Type B pancreatic cell (in vitro differentiated cells): Measurements from ENCODE around the gene CRMP1. TPM values are rescaled to one million over a fixed set of nuclear protein-coding genes. Genes with fewer than 3 reads are reported as not detected.
"Not testable (repeated sequence)": the region's sequence is repeated elsewhere in the genome, so short reads cannot be mapped to it uniquely, and the experiment has no call there.

Experiments
- DNase-seq: peaks from one replicate; pipeline ENCODE4 v3.0.0; 2021; ENCODE audit warnings: mixed read lengths; ENCODE audit not compliant: unreplicated experiment; ENCODE audit errors: extremely low spot score
- H3K27ac Mint-ChIP-seq: 2 replicates; pipeline ENCODE4 v1.8.0; 2021; ENCODE audit warnings: mild to moderate bottlenecking, mixed read lengths
- H3K27me3 Mint-ChIP-seq: 2 replicates; pipeline ENCODE4 v1.8.0; 2021; ENCODE audit warnings: mixed read lengths
- H3K36me3 Mint-ChIP-seq: 2 replicates; pipeline ENCODE4 v1.8.0; 2021; ENCODE audit warnings: mixed read lengths
- H3K4me1 Mint-ChIP-seq: one replicate; pipeline ENCODE4 v1.8.0; 2021; ENCODE audit warnings: mixed read lengths; ENCODE audit not compliant: unreplicated experiment
- H3K4me3 Mint-ChIP-seq: 2 replicates; pipeline ENCODE4 v1.8.0; 2021; ENCODE audit warnings: mild to moderate bottlenecking, mixed read lengths
- H3K9me3 Mint-ChIP-seq: 2 replicates; pipeline ENCODE4 v1.8.0; 2021; ENCODE audit warnings: mixed read lengths
- CTCF ChIP-seq: fragments of 200-600 bp; sonication (generic); conservative IDR thresholded peaks from 2 replicates; pipeline ENCODE4 v1.5.0; 2021; ENCODE audit warnings: antibody characterized with exemption, mild to moderate bottlenecking
- total RNA-seq: library from RNA; stranded (reverse); gene quantifications from 2 replicates; pipeline ENCODE4 v1.2.1, GENCODE V29; 2021; ENCODE audit warnings: low replicate concordance

Gene CRMP1
- total RNA-seq, 1 donor from 2014 or later, result 40.4 TPM

DNA sequence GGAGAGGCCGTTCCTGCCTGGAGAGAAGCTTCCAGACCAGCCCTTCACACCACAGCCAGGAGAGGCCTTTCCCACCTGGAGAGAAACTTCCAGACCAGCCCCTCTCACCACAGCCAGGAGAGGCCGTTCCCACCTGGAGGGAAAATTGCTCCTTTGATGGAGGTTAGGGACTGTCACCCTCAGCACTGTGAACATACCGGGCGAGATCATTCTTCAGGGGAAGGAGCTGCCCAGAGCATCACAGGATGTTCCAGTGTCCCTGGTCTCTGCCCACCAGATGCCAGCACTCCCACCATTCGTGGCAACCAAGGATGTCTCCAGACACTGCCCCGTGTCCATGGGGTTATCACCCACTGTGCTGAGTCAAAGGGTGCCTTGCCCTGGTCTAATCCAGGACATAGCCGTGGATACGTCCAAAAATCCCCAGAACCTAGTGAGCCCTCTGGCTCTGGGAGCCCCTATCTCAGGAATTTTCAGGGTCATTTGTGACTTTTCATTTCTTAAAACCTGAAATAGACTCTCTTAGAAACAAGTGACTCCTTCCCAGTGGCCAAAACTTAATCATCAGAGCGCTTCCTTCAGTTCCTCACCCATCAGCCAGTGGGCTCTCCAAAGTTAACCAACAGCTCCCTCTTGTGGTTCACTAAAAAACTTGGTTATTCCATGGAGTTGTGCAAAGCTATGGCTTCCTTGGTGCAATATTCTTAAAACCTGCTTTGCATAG lies 80.2 kb downstream of the CRMP1 start:
- peaks cover 31% of the 10 kb centered on the region for H3K36me3 Mint-ChIP-seq
- H3K27ac Mint-ChIP-seq, result no peak overlapping the region
- no peak overlapping the region for H3K4me3 Mint-ChIP-seq
- H3K9me3 Mint-ChIP-seq, result no peaks in the 10 kb centered on the region
- H3K27me3 Mint-ChIP-seq, result no peaks in the 10 kb centered on the region
- TF ChIP-seq CTCF, result peak; percentile 84
- DNase-seq, result no peak
- H3K4me1 Mint-ChIP-seq, result no peaks in the 10 kb centered on the region

DNA sequence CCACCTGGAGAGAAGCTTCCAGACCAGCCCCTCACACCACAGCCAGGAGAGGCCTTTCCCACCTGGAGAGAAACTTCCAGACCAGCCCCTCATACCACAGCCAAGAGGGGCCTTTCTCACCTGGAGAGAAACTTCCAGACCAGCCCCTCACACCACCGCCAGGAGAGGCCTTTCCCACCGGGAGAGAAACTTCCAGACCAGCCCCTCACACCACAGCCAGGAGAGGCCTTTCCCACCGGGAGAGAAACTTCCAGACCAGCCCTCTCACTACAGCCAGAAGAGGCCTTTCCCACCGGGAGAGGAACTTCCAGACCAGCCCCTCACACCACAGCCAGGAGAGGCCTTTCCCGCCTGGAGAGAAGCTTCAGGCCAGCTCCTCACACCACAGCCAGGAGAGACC lies 80.8 kb downstream of the CRMP1 start:
- H3K4me1 Mint-ChIP-seq, DNase-seq, H3K4me3 Mint-ChIP-seq, H3K27ac Mint-ChIP-seq, H3K9me3 Mint-ChIP-seq, H3K27me3 Mint-ChIP-seq: not testable (repeated sequence)
- peaks cover 29% of the 10 kb centered on the region for H3K36me3 Mint-ChIP-seq

GRCh38 chr4:5810770-5811430 lies 82.0 kb downstream of the CRMP1 start:
- Mint-ChIP-seq H3K4me1 (no peaks in the 10 kb centered on the region), H3K36me3 (peaks cover 36% of the 10 kb centered on the region), H3K27ac (no peak overlapping the region), H3K27me3 (no peaks in the 10 kb centered on the region), H3K9me3 (no peaks in the 10 kb centered on the region), H3K4me3 (no peak overlapping the region)
- TF ChIP-seq CTCF, result no peak
- DNase-seq, result no peak

DNA sequence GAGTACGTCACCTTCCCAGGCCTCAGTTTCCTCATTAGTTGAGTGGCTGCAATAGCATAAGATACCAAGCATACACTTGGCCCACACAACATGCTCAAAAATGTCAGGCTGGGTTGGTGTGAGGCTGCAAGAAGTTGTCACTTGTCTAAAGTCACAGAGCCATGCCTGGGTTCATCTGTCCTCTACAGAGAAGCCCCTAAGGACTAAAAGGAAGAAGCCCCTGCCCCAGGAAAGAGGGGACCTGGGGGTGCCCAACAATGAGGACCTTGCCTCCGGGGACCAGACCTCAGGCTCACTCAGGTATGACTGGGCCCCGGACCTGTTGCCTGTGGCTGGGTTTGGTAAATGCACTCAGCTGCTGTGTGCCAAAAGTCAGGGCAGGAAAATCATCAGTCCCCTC lies 82.7 kb downstream of the CRMP1 start:
- Mint-ChIP-seq H3K27me3 (no peaks in the 10 kb centered on the region), H3K27ac (no peak overlapping the region), H3K4me1 (no peaks in the 10 kb centered on the region), H3K4me3 (no peak overlapping the region), H3K9me3 (no peaks in the 10 kb centered on the region), H3K36me3 (peaks cover 36% of the 10 kb centered on the region)
- no peak for DNase-seq
- no peak for TF ChIP-seq CTCF

GRCh38 chr4:5809216-5809776 lies 83.6 kb downstream of the CRMP1 start:
- no peak overlapping the region for H3K4me3 Mint-ChIP-seq
- DNase-seq, result no peak
- no peaks in the 10 kb centered on the region for H3K9me3 Mint-ChIP-seq
- H3K4me1 Mint-ChIP-seq, result no peaks in the 10 kb centered on the region
- peaks cover 32% of the 10 kb centered on the region for H3K36me3 Mint-ChIP-seq
- no peaks in the 10 kb centered on the region for H3K27me3 Mint-ChIP-seq
- no peak overlapping the region for H3K27ac Mint-ChIP-seq
- no peak for TF ChIP-seq CTCF

GRCh38 chr4:5808081-5808741 lies 84.7 kb downstream of the CRMP1 start:
- H3K36me3 Mint-ChIP-seq, result peaks cover 33% of the 10 kb centered on the region
- no peaks in the 10 kb centered on the region for H3K27me3 Mint-ChIP-seq

More at GRCh38 chr4:5808081-5808741, 84.7 kb downstream of the CRMP1 start:
- Mint-ChIP-seq H3K4me1 (no peaks in the 10 kb centered on the region), H3K4me3 (no peak overlapping the region), H3K27ac (no peak overlapping the region), H3K9me3 (no peaks in the 10 kb centered on the region)
- TF ChIP-seq CTCF, result no peak
- no peak for DNase-seq
